CD14-positive monocyte (primary cell): ENCODE measurements around the gene SYCP2L. TPM values are rescaled to one million over a fixed set of nuclear protein-coding genes. Genes with fewer than 3 reads are reported as not detected.

Experiments used
- DNase-seq, 3 donors: peaks; one replicate each; pipeline ENCODE4 v3.0.0-alpha.2; 2011 to 2022
- H2AFZ ChIP-seq: 2 replicates; pipeline ENCODE4 v1.6.0; 2012; ENCODE audit warnings: mild to moderate bottlenecking, low read depth, low read length, inconsistent platforms; ENCODE audit not compliant: insufficient read depth, poor library complexity, severe bottlenecking
- H3K27ac ChIP-seq, 2 donors: 1 replicate in 1 of 2; 2 replicates in 1 of 2; pipeline ENCODE4 v1.5.1; 2012 to 2013; ENCODE audit warnings: low read length in 2 of 2, control low read depth in 1 of 2, inconsistent platforms in 1 of 2, low read depth in 1 of 2, mild to moderate bottlenecking in 1 of 2
- H3K27me3 ChIP-seq, 2 donors: one replicate each; pipeline versions ENCODE4 v1.6.0 to v1.6.1; 2011 to 2013; ENCODE audit warnings: low read length in 2 of 2; ENCODE audit not compliant: control insufficient read depth in 2 of 2, insufficient read depth in 2 of 2
- H3K36me3 ChIP-seq, 2 donors: replicated peaks in 1 of 2; 1 replicate in 1 of 2; 2 replicates in 1 of 2; pipeline versions ENCODE4 v1.5.1 to v1.6.1; 2012 to 2013; ENCODE audit warnings: low read length in 2 of 2, control low read depth in 1 of 2, inconsistent platforms in 1 of 2, mild to moderate bottlenecking in 1 of 2; ENCODE audit not compliant: insufficient read depth in 2 of 2, control insufficient read depth in 1 of 2
- H3K4me1 ChIP-seq, 2 donors: 1 replicate in 1 of 2; 2 replicates in 1 of 2; pipeline versions ENCODE4 v1.5.1 to v1.6.1; 2012 to 2013; ENCODE audit warnings: low read length in 2 of 2, control low read depth in 1 of 2, inconsistent platforms in 1 of 2, mild to moderate bottlenecking in 1 of 2, moderate library complexity in 1 of 2; ENCODE audit not compliant: insufficient read depth in 2 of 2, control insufficient read depth in 1 of 2
- H3K4me2 ChIP-seq: replicated peaks from 2 replicates; pipeline ENCODE3; 2012; ENCODE audit warnings: low read length, moderate library complexity, mild to moderate bottlenecking; ENCODE audit not compliant: poor library complexity, severe bottlenecking; ENCODE audit errors: extremely low read depth
- H3K4me3 ChIP-seq, 3 experiments: fragments of 200-600 bp in 1 of 3; sonication (generic) in 1 of 3; replicated peaks in 1 of 3; 1 replicate in 2 of 3; 2 replicates in 1 of 3; pipeline ENCODE4 v1.5.1; 2011 to 2013; ENCODE audit warnings: low read length in 3 of 3, mild to moderate bottlenecking in 3 of 3, control low read depth in 2 of 3, low read depth in 2 of 3, inconsistent platforms in 1 of 3, moderate library complexity in 1 of 3
- H3K79me2 ChIP-seq: 2 replicates; pipeline ENCODE4 v1.6.0; 2012; ENCODE audit warnings: mild to moderate bottlenecking, control low read depth, inconsistent platforms, low read length, moderate library complexity; ENCODE audit not compliant: insufficient read depth
- H3K9ac ChIP-seq: 2 replicates; pipeline ENCODE4 v1.6.0; 2017; ENCODE audit warnings: low read length, mild to moderate bottlenecking; ENCODE audit not compliant: insufficient read depth, poor library complexity, severe bottlenecking
- H3K9me3 ChIP-seq, 2 donors: replicated peaks in 1 of 2; 1 replicate in 1 of 2; 2 replicates in 1 of 2; pipeline versions ENCODE4 v1.5.1 to v1.6.1; 2012 to 2013; ENCODE audit warnings: low read length in 2 of 2, control low read depth in 1 of 2; ENCODE audit not compliant: control insufficient read depth in 1 of 2, insufficient read depth in 1 of 2
- H4K20me1 ChIP-seq: 2 replicates; pipeline ENCODE4 v1.6.0; 2012; ENCODE audit warnings: mild to moderate bottlenecking, low read length, control low read depth, moderate library complexity; ENCODE audit not compliant: insufficient read depth
- H3K27ac Mint-ChIP-seq, 7 donors: one replicate each; pipeline ENCODE4 v1.8.0; 2020; ENCODE audit warnings: mild to moderate bottlenecking in 7 of 7, mixed read lengths in 7 of 7, moderate library complexity in 6 of 7, inconsistent platforms in 2 of 7
- H3K27me3 Mint-ChIP-seq, 3 donors: one replicate each; pipeline ENCODE4 v1.8.0; 2021 to 2022; ENCODE audit warnings: low read depth in 3 of 3, mild to moderate bottlenecking in 3 of 3, mixed read lengths in 3 of 3, moderate library complexity in 3 of 3, inconsistent platforms in 1 of 3
- H3K36me3 Mint-ChIP-seq, 2 donors: one replicate each; pipeline ENCODE4 v1.8.0; 2020; ENCODE audit warnings: mixed read lengths in 2 of 2, inconsistent platforms in 1 of 2, mild to moderate bottlenecking in 1 of 2
- H3K4me1 Mint-ChIP-seq: one replicate; pipeline ENCODE4 v1.8.0; 2020; ENCODE audit warnings: mild to moderate bottlenecking, mixed read lengths
- H3K4me3 Mint-ChIP-seq, 2 donors: one replicate each; pipeline ENCODE4 v1.8.0; 2020; ENCODE audit warnings: mild to moderate bottlenecking in 2 of 2, mixed read lengths in 2 of 2, moderate library complexity in 1 of 2
- H3K9me3 Mint-ChIP-seq, 7 donors: one replicate each; pipeline ENCODE4 v1.8.0; 2020 to 2022; ENCODE audit warnings: mixed read lengths in 7 of 7, mild to moderate bottlenecking in 6 of 7, moderate library complexity in 6 of 7, inconsistent platforms in 2 of 7
- WGBS: methylation state at CpG from one replicate; pipeline ENCODE4 v1.1.5; 2013; ENCODE audit warnings: missing lambda C conversion rate; ENCODE audit not compliant: insufficient coverage; 5-methylcytosine and 5-hydroxymethylcytosine counted together
- intact Hi-C, 2 donors: fragments of 100-400 bp; cut with micrococcal nuclease; formaldehyde crosslinking; loops; one replicate each; pipeline versions ENCODE4 v1.15.0 to v1.15.1; 2023
- polyA plus RNA-seq, 3 donors: library from polyadenylated mRNA; depleted of rRNA in 1 of 3; unstranded in 2 of 3; stranded (reverse) in 1 of 3; fragments of 300-500 nt in 2 of 3; fragments of >200 nt in 1 of 3; fragmentation: Illumina TruSeq in 2 of 3; gene quantifications; 1 replicate in 2 of 3; 2 replicates in 1 of 3; pipeline ENCODE4 v1.2.3, GENCODE V29; 2012 to 2021
- TF ChIP-seq, protein P1 (sequence below): fragments of 200-600 bp; IDR thresholded peaks from one replicate; pipeline ENCODE4 v1.8.0; 2022; ENCODE audit warnings: antibody characterized with exemption, mild to moderate bottlenecking

The SYCP2L gene
- polyA plus RNA-seq, 3 donors = 0.08 TPM; not detected in 2

DNA sequence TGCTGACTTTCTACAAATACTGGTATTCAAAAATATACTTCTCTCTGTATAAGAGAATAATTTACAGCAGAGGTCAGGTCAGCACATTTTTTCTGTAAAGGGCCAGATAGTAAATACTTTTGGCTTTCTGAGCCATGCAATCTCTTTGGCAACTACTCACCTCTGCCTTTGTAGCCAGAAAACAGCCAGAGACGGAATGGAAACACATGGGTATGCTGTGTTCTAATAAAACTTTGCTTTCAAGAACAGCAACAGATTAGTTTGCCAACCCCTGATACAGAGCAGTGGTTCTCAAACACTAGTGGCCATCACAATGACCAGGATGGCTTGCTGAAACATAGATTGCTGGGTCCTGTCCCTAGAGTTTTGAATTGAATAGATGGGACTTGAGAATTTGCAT lies 46.3 kb downstream of the SYCP2L start:
- H4K20me1 ChIP-seq = no peaks in the 10 kb centered on the region
- no peaks in the 10 kb centered on the region for H3K4me1 ChIP-seq
- Mint-ChIP-seq H3K27ac (no peak overlapping the region), H3K36me3 (no peaks in the 10 kb centered on the region), H3K9me3 (peaks cover 2 to 14% (median 10%) of the 10 kb centered on the region in 7 donors), H3K4me3 (no peak overlapping the region), H3K4me1 (no peaks in the 10 kb centered on the region), H3K27me3 (peaks cover 0 to 24% (median 8%) of the 10 kb centered on the region in 3 donors)
- WGBS = no CpG with 5 or more reads among the region's 1 CpG
- H3K4me3 ChIP-seq = no peak overlapping the region
- H2AFZ ChIP-seq = no peak overlapping the region
- no peak overlapping the region for H3K9ac ChIP-seq
- no peaks in the 10 kb centered on the region for H3K27me3 ChIP-seq
- intact Hi-C loops = no loop called here
- peaks cover 0 to 3% of the 10 kb centered on the region in 2 donors for H3K9me3 ChIP-seq
- TF ChIP-seq, protein P1, sequence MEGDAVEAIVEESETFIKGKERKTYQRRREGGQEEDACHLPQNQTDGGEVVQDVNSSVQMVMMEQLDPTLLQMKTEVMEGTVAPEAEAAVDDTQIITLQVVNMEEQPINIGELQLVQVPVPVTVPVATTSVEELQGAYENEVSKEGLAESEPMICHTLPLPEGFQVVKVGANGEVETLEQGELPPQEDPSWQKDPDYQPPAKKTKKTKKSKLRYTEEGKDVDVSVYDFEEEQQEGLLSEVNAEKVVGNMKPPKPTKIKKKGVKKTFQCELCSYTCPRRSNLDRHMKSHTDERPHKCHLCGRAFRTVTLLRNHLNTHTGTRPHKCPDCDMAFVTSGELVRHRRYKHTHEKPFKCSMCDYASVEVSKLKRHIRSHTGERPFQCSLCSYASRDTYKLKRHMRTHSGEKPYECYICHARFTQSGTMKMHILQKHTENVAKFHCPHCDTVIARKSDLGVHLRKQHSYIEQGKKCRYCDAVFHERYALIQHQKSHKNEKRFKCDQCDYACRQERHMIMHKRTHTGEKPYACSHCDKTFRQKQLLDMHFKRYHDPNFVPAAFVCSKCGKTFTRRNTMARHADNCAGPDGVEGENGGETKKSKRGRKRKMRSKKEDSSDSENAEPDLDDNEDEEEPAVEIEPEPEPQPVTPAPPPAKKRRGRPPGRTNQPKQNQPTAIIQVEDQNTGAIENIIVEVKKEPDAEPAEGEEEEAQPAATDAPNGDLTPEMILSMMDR = no peak
- no peak for DNase-seq
- H3K4me2 ChIP-seq = no peak overlapping the region
- no peak overlapping the region for H3K27ac ChIP-seq
- no peaks in the 10 kb centered on the region for H3K79me2 ChIP-seq
- no peaks in the 10 kb centered on the region for H3K36me3 ChIP-seq

DNA sequence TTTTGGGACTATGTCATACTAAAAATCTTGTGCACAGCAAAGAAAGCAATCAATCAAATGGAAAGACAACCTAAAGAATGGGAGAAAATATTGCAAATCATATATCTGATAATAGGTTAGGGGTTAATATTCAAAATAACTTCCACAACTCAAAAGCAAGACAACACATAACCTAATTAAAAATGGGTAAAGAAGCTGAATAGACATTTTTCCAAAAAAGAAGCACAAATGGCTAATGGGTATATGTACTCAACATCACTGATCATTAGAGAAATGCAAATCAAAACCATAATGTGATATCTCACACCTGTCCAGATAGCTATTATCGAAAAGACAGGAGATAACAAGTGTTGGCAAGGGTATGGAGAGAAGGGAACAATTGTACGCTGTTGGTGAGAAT lies 53.0 kb downstream of the SYCP2L start:
- no peak overlapping the region for H3K4me2 ChIP-seq

More for the DNA sequence above, 53.0 kb downstream of the SYCP2L start:
- H3K4me3 Mint-ChIP-seq = no peak overlapping the region
- Histone ChIP-seq H3K36me3 (no peaks in the 10 kb centered on the region), H3K9me3 (no peaks in the 10 kb centered on the region), H3K27me3 (no peaks in the 10 kb centered on the region), H4K20me1 (no peaks in the 10 kb centered on the region), H3K4me1 (no peaks in the 10 kb centered on the region), H2AFZ (no peak overlapping the region), H3K79me2 (no peaks in the 10 kb centered on the region), H3K4me3 (no peak overlapping the region), H3K9ac (no peak overlapping the region), H3K27ac (no peak overlapping the region)
- no peaks in the 10 kb centered on the region for H3K4me1 Mint-ChIP-seq
- DNase-seq = no peak
- peaks cover 0 to 19% (median 9%) of the 10 kb centered on the region in 3 donors for H3K27me3 Mint-ChIP-seq
- H3K36me3 Mint-ChIP-seq = no peaks in the 10 kb centered on the region
- WGBS = no CpG with 5 or more reads among the region's 2 CpGs
- intact Hi-C loops = no loop called here
- H3K27ac Mint-ChIP-seq = no peak overlapping the region
- TF ChIP-seq, protein P1 = no peak
- H3K9me3 Mint-ChIP-seq = peaks cover 0 to 5% (median 2%) of the 10 kb centered on the region in 7 donors
